Cardiac muscle cell (in vitro differentiated cells and primary cell): ENCODE results near the gene NSG1. TPM values are rescaled to one million over a fixed set of nuclear protein-coding genes. Genes with fewer than 3 reads are reported as not detected.

ENCODE experiments used
- DNase-seq, 2 donors: peaks; one replicate each; pipeline versions ENCODE4 v3.0.0 to v3.0.0-alpha.2; 2010 to 2017; ENCODE audit warnings: low read depth in 1 of 2, low spot score in 1 of 2
- H3K27ac ChIP-seq: fragments of 200-600 bp; sonication (generic); 2 replicates; pipeline ENCODE4 v1.5.1; 2016
- H3K27me3 ChIP-seq: fragments of 200-600 bp; sonication (generic); 2 replicates; pipeline ENCODE4 v1.6.0; 2016; ENCODE audit warnings: control low read depth
- H3K36me3 ChIP-seq: fragments of 200-600 bp; sonication (generic); 2 replicates; pipeline ENCODE4 v1.5.1; 2016; ENCODE audit warnings: control low read depth
- H3K4me1 ChIP-seq: fragments of 200-600 bp; sonication (generic); 2 replicates; pipeline ENCODE4 v1.8.1; 2017; ENCODE audit warnings: low read depth, mild to moderate bottlenecking, mixed run types
- H3K4me3 ChIP-seq: fragments of 200-600 bp; sonication (generic); 2 replicates; pipeline ENCODE4 v1.5.1; 2016; ENCODE audit warnings: mild to moderate bottlenecking
- H3K9me3 ChIP-seq: fragments of 200-600 bp; sonication (generic); 2 replicates; pipeline ENCODE4 v1.5.1; 2017; ENCODE audit warnings: low read depth, mild to moderate bottlenecking, control low read depth
- polyA plus RNA-seq: library from polyadenylated mRNA; unstranded; fragments of >200 nt; fragmentation: Nextera tagmentation; extraction: Ambion mirVana; gene quantifications from 2 replicates; pipeline ENCODE4 v1.2.1, GENCODE V29; 2016
- total RNA-seq: library from RNA; depleted of rRNA; stranded (reverse); fragments of >200 nt; gene quantifications from 2 replicates; pipeline ENCODE4 v1.2.3, GENCODE V29; 2016
- TF ChIP-seq, protein P1 (sequence below): IDR thresholded peaks from 2 replicates; pipeline ENCODE4 v1.5.1; 2012; ENCODE audit warnings: low read depth, mild to moderate bottlenecking, low read length

The NSG1 gene
- total and polyA plus RNA-seq, 2 experiments from 2014 or later: 4.0 to 18.4 TPM

DNA sequence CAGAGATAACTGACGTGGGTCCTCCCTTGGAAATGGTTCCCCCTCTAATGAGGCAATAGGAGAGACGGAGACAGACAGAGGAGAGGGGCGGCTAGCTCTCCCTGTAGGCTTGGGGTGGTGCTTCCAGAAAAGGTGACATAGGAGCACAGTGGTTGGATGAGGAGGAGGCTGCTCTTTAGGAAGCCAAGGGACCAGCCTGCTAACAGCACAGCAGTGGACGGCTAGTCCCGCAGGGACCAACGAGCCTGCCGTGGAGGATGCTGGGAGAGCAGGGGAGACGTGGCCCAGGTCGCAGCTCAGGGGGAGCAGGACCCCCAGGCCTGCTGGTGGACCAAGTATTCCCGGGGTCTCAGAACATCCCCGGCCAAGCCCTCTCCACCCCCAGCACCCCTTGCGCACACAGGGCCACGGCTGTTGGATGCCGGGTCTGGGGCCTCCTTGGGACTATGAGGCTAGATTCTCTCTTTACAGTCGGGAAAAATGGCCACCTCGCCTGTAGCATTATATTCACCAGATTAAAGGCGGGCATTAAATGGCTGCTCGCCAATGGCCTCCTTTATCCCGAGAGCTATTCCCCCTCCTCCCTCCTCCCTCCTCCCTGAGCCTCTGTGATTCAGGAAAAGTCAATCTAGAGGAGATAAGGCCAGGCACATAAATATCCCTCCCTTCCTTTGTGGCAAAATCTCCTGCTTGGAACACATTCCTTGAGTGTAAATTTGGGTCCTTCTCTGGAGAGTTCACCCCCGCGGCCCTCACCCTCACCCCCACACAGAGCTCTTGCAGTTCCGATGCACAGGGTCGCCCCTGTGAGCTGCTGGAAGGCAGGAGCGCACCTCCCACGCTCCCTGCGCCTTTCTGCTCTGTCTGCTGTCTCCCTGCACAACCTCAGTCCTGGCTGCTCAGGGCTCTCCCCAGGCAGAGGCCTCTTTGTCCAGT lies 30.5 kb upstream of the NSG1 start:
- Histone ChIP-seq H3K4me3 (no peak overlapping the region), H3K36me3 (no peaks in the 10 kb centered on the region), H3K9me3 (no peaks in the 10 kb centered on the region), H3K27ac (no peak overlapping the region), H3K4me1 (no peaks in the 10 kb centered on the region), H3K27me3 (peaks cover 3% of the 10 kb centered on the region)
- TF ChIP-seq, protein P1, sequence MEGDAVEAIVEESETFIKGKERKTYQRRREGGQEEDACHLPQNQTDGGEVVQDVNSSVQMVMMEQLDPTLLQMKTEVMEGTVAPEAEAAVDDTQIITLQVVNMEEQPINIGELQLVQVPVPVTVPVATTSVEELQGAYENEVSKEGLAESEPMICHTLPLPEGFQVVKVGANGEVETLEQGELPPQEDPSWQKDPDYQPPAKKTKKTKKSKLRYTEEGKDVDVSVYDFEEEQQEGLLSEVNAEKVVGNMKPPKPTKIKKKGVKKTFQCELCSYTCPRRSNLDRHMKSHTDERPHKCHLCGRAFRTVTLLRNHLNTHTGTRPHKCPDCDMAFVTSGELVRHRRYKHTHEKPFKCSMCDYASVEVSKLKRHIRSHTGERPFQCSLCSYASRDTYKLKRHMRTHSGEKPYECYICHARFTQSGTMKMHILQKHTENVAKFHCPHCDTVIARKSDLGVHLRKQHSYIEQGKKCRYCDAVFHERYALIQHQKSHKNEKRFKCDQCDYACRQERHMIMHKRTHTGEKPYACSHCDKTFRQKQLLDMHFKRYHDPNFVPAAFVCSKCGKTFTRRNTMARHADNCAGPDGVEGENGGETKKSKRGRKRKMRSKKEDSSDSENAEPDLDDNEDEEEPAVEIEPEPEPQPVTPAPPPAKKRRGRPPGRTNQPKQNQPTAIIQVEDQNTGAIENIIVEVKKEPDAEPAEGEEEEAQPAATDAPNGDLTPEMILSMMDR: no peak
- peak in 1 of 2 donors; percentile 92 for DNase-seq

DNA sequence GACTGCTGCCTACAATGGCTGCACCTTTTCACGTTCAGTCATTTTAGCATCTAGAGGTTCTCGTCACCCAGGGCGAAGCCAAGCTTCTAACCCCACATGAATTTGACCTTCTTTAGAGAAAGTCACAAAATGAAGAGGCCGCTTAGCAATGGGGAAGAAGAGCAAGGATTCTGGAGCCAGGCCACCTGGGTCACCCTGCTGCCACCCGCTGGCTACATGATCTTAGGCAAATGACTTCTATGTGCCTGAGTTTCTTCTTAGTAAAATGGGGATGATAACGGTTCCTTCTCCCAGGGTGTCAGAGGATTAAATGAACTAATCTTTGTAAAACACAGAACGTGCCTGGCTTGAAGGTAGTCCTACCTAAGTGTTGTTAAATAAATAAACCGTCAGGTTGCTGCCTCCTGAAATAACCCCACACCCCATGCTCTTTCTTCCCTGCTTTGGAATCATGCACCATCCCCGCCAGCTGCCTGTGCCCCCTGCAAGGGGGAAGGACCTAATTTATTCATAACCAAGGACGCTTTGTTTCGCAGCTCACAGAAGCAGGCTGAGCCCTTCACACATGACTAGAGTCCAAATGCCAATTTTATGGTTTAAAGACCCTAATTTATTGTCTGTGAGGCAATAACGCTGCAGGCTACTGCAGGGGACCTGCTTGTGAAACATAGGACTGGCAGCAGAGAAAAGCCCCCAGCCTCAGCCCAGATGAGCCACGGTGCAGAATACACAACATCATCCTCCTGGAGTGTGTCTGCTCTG lies 28.6 kb upstream of the NSG1 start:
- Histone ChIP-seq H3K9me3 (no peaks in the 10 kb centered on the region), H3K36me3 (no peaks in the 10 kb centered on the region), H3K27ac (no peak overlapping the region), H3K4me3 (no peak overlapping the region), H3K27me3 (peaks cover 3% of the 10 kb centered on the region), H3K4me1 (no peaks in the 10 kb centered on the region)
- TF ChIP-seq, protein P1: no peak
- no peak for DNase-seq

- TF ChIP-seq, protein P1: no peak
- Histone ChIP-seq H3K27ac (no peak overlapping the region), H3K36me3 (no peaks in the 10 kb centered on the region), H3K9me3 (no peaks in the 10 kb centered on the region), H3K4me3 (no peak overlapping the region), H3K4me1 (no peaks in the 10 kb centered on the region), H3K27me3 (no peaks in the 10 kb centered on the region)
- DNase-seq: no peak
Observed at GRCh38 chr4:4361883-4362282, 25.0 kb upstream of the NSG1 start.

- Histone ChIP-seq H3K36me3 (no peaks in the 10 kb centered on the region), H3K9me3 (no peaks in the 10 kb centered on the region), H3K27me3 (no peaks in the 10 kb centered on the region), H3K4me3 (no peak overlapping the region), H3K27ac (no peak overlapping the region), H3K4me1 (no peaks in the 10 kb centered on the region)
- TF ChIP-seq, protein P1: no peak
- DNase-seq: no peak
Observed at GRCh38 chr4:4362991-4363697, 23.8 kb upstream of the NSG1 start.

- H3K36me3 ChIP-seq: no peaks in the 10 kb centered on the region
- no peak overlapping the region for H3K4me3 ChIP-seq
- TF ChIP-seq, protein P1: no peak
- H3K4me1 ChIP-seq: no peaks in the 10 kb centered on the region
- H3K27me3 ChIP-seq: no peaks in the 10 kb centered on the region
- H3K27ac ChIP-seq: no peak overlapping the region
- DNase-seq: no peak
- no peaks in the 10 kb centered on the region for H3K9me3 ChIP-seq
Observed at GRCh38 chr4:4364061-4364460, 22.8 kb upstream of the NSG1 start.
